ENCODE data around the gene PHACTR1. TPM values are rescaled to one million over a fixed set of nuclear protein-coding genes. Genes with fewer than 3 reads are reported as not detected.
A peak's percentile ranks its signal among the peaks of the same experiment; 100 is the strongest.

PHACTR1 gene
- total and polyA plus RNA-seq, 2 donors (not counting 1 experiment from before 2014, with no cell fraction given), result 0.60 to 1.2 TPM

GRCh38 chr6:12875051-12875450, 158.5 kb downstream of the PHACTR1 start:
- peak in 1 of 2 donors; percentile 71 for DNase-seq (ENCODE audit: low read depth in 2 of 2)
- Histone ChIP-seq H4K20me1 (ENCODE audit: control insufficient read depth, extremely low read depth, insufficient read depth, low read length) (no peaks in the 10 kb centered on the region), H3K79me2 (ENCODE audit: control insufficient read depth, insufficient read depth, low read length) (no peaks in the 10 kb centered on the region), H3K9me3 (ENCODE audit: control insufficient read depth, insufficient read depth, low read depth, low read length) (no peaks in the 10 kb centered on the region), H3K4me2 (ENCODE audit: extremely low read depth, insufficient read depth, low read length) (no peak overlapping the region), H3K27me3 (ENCODE audit: control insufficient read depth, insufficient read depth, low read length) (no peaks in the 10 kb centered on the region), H3K27ac (ENCODE audit: insufficient read depth, low read length) (no peak overlapping the region), H3K9ac (ENCODE audit: insufficient read depth, low read length) (no peak overlapping the region), H2AFZ (ENCODE audit: low read length) (no peak overlapping the region), H3K4me3 (replicated peaks in 1 of 4; ENCODE audit: control extremely low read depth in 1 of 4, insufficient read depth in 1 of 4, low read depth in 3 of 4, low read length in 4 of 4) (no peak overlapping the region), H3K36me3 (ENCODE audit: control insufficient read depth, insufficient read depth, low read length) (no peaks in the 10 kb centered on the region), H3K4me1 (ENCODE audit: control insufficient read depth, extremely low read depth, insufficient read depth, low read length) (no peaks in the 10 kb centered on the region)
- no peak for TF ChIP-seq CTCF (conservative IDR thresholded peaks at IDR 0.05 in 1 of 2, IDR thresholded peaks at IDR 0.05 in 1 of 2; ENCODE audit: low read depth in 1 of 2, low read length in 2 of 2)
- no peak for TF ChIP-seq EZH2 (IDR thresholded peaks at IDR 0.05; ENCODE audit: low read length, missing control alignments)

GRCh38 chr6:12878741-12879140, 162.2 kb downstream of the PHACTR1 start:
- DNase-seq (ENCODE audit: low read depth in 2 of 2), result no peak
- Histone ChIP-seq H3K4me2 (ENCODE audit: extremely low read depth, insufficient read depth, low read length) (no peak overlapping the region), H3K36me3 (ENCODE audit: control insufficient read depth, insufficient read depth, low read length) (no peaks in the 10 kb centered on the region), H3K4me1 (ENCODE audit: control insufficient read depth, extremely low read depth, insufficient read depth, low read length) (no peaks in the 10 kb centered on the region), H3K9me3 (ENCODE audit: control insufficient read depth, insufficient read depth, low read depth, low read length) (no peaks in the 10 kb centered on the region), H3K4me3 (replicated peaks in 1 of 4; ENCODE audit: control extremely low read depth in 1 of 4, insufficient read depth in 1 of 4, low read depth in 3 of 4, low read length in 4 of 4) (no peak overlapping the region), H3K27me3 (ENCODE audit: control insufficient read depth, insufficient read depth, low read length) (no peaks in the 10 kb centered on the region), H3K79me2 (ENCODE audit: control insufficient read depth, insufficient read depth, low read length) (no peaks in the 10 kb centered on the region), H2AFZ (ENCODE audit: low read length) (no peak overlapping the region), H3K27ac (ENCODE audit: insufficient read depth, low read length) (no peak overlapping the region), H3K9ac (ENCODE audit: insufficient read depth, low read length) (no peak overlapping the region), H4K20me1 (ENCODE audit: control insufficient read depth, extremely low read depth, insufficient read depth, low read length) (no peaks in the 10 kb centered on the region)
- no peak for TF ChIP-seq CTCF (conservative IDR thresholded peaks at IDR 0.05 in 1 of 2, IDR thresholded peaks at IDR 0.05 in 1 of 2; ENCODE audit: low read depth in 1 of 2, low read length in 2 of 2)
- TF ChIP-seq EZH2 (IDR thresholded peaks at IDR 0.05; ENCODE audit: low read length, missing control alignments), result no peak

GRCh38 chr6:12882761-12883290, 166.3 kb downstream of the PHACTR1 start:
- TF ChIP-seq CTCF (conservative IDR thresholded peaks at IDR 0.05 in 1 of 2, IDR thresholded peaks at IDR 0.05 in 1 of 2; ENCODE audit: low read depth in 1 of 2, low read length in 2 of 2) (no peak), EZH2 (IDR thresholded peaks at IDR 0.05; ENCODE audit: low read length, missing control alignments) (no peak)
- H3K4me1 ChIP-seq (ENCODE audit: control insufficient read depth, extremely low read depth, insufficient read depth, low read length), result no peaks in the 10 kb centered on the region
- H3K27me3 ChIP-seq (ENCODE audit: control insufficient read depth, insufficient read depth, low read length), result no peaks in the 10 kb centered on the region
- no peak overlapping the region for H3K9ac ChIP-seq (ENCODE audit: insufficient read depth, low read length)
- no peak overlapping the region for H3K4me2 ChIP-seq (ENCODE audit: extremely low read depth, insufficient read depth, low read length)
- no peaks in the 10 kb centered on the region for H3K36me3 ChIP-seq (ENCODE audit: control insufficient read depth, insufficient read depth, low read length)
- no peaks in the 10 kb centered on the region for H3K79me2 ChIP-seq (ENCODE audit: control insufficient read depth, insufficient read depth, low read length)
- no peak for DNase-seq (ENCODE audit: low read depth in 2 of 2)
- no peak overlapping the region for H2AFZ ChIP-seq (ENCODE audit: low read length)
- H3K27ac ChIP-seq (ENCODE audit: insufficient read depth, low read length), result no peak overlapping the region
- no peaks in the 10 kb centered on the region for H4K20me1 ChIP-seq (ENCODE audit: control insufficient read depth, extremely low read depth, insufficient read depth, low read length)
- no peaks in the 10 kb centered on the region for H3K9me3 ChIP-seq (ENCODE audit: control insufficient read depth, insufficient read depth, low read depth, low read length)
- H3K4me3 ChIP-seq (replicated peaks in 1 of 4; ENCODE audit: control extremely low read depth in 1 of 4, insufficient read depth in 1 of 4, low read depth in 3 of 4, low read length in 4 of 4), result no peak overlapping the region

Data from fibroblast of lung (primary cell).